ENCODE data around the gene CELSR2.
A peak's percentile ranks its signal among the peaks of the same experiment; 100 is the strongest.

Gene CELSR2

GRCh38 chr1:109252167-109252892 is 3.0 kb downstream of the CELSR2 start:
- DNase-seq (ENCODE audit: low spot score) = no peak

GRCh38 chr1:109252893-109253802 is 3.8 kb downstream of the CELSR2 start:
- peak; percentile 88 for DNase-seq (ENCODE audit: low spot score)

- DNase-seq (ENCODE audit: low spot score) = no peak
Observed at GRCh38 chr1:109253803-109254620, 4.7 kb downstream of the CELSR2 start.

GRCh38 chr1:109254621-109255096 is 5.3 kb downstream of the CELSR2 start:
- DNase-seq (ENCODE audit: low spot score) = no peak

GRCh38 chr1:109255097-109255651 is 5.8 kb downstream of the CELSR2 start:
- DNase-seq (ENCODE audit: low spot score) = no peak

- no peak for DNase-seq (ENCODE audit: low spot score)
Observed at GRCh38 chr1:109255678-109256077, 6.3 kb downstream of the CELSR2 start.

GRCh38 chr1:109256085-109256484 is 6.7 kb downstream of the CELSR2 start:
- no peak for DNase-seq (ENCODE audit: low spot score)

GRCh38 chr1:109256971-109257681 is 7.8 kb downstream of the CELSR2 start:
- DNase-seq (ENCODE audit: low spot score) = no peak

- no peak for DNase-seq (ENCODE audit: low spot score)
Observed at GRCh38 chr1:109257682-109258421, 8.5 kb downstream of the CELSR2 start.

GRCh38 chr1:109258481-109259466 is 9.4 kb downstream of the CELSR2 start:
- DNase-seq (ENCODE audit: low spot score) = no peak

GRCh38 chr1:109259674-109260557 is 10.6 kb downstream of the CELSR2 start:
- DNase-seq (ENCODE audit: low spot score) = no peak

- DNase-seq (ENCODE audit: low spot score) = no peak
Observed at GRCh38 chr1:109261006-109261405, 11.7 kb downstream of the CELSR2 start.

- DNase-seq (ENCODE audit: low spot score) = no peak
Observed at GRCh38 chr1:109261578-109261977, 12.2 kb downstream of the CELSR2 start.

- no peak for DNase-seq (ENCODE audit: low spot score)
Observed at GRCh38 chr1:109262231-109263055, 13.1 kb downstream of the CELSR2 start.

- no peak for DNase-seq (ENCODE audit: low spot score)
Observed at GRCh38 chr1:109263234-109263596, 13.9 kb downstream of the CELSR2 start.

- DNase-seq (ENCODE audit: low spot score) = peak; percentile 88
Observed at GRCh38 chr1:109263597-109264378, 14.4 kb downstream of the CELSR2 start.

GRCh38 chr1:109264379-109264755 is 15.0 kb downstream of the CELSR2 start:
- DNase-seq (ENCODE audit: low spot score) = no peak
